SK-N-SH (cell line): ENCODE results near the gene CELSR1. TPM values are rescaled to one million over a fixed set of nuclear protein-coding genes. Genes with fewer than 3 reads are reported as not detected.

ENCODE experiments used
- CTCF ChIA-PET: fragments of 300-600, 350-600 bp; formaldehyde crosslinking; extraction: SDS; loops from one replicate; lab custom pipeline; 2021; lab: Yijun Ruan, JAX
- POLR2A ChIA-PET: fragments of 350-600 bp; sonication (Branson Sonifier 250); formaldehyde crosslinking; extraction: SDS; loops from one replicate; lab custom pipeline; 2020; ENCODE audit warnings: antibody characterized with exemption, inconsistent platforms; lab: Yijun Ruan, JAX
- DNase-seq: peaks from one replicate; pipeline ENCODE4 v3.0.0; 2012
- H2AFZ ChIP-seq: fragments of 200-600 bp; sonication (generic); 2 replicates; pipeline ENCODE4 v1.8.1; 2016; ENCODE audit warnings: antibody characterized with exemption, mild to moderate bottlenecking, low read depth
- H3F3A ChIP-seq: fragments of 200-600 bp; sonication (generic); replicated peaks from 2 replicates; pipeline ENCODE3; 2016; ENCODE audit warnings: antibody characterized with exemption, mild to moderate bottlenecking; ENCODE audit not compliant: insufficient read depth
- H3K27ac ChIP-seq, 2 experiments: fragments of 200-500 bp in 1 of 2; fragments of 200-600 bp in 1 of 2; sonication (Bioruptor generic) in 1 of 2; sonication (generic), shearing (Covaris generic) in 1 of 2; 2 replicates each; pipeline versions ENCODE4 v1.5.1 to v1.6.1; 2014 to 2016; ENCODE audit warnings: low read depth in 2 of 2, inconsistent platforms in 1 of 2, low read length in 1 of 2, mild to moderate bottlenecking in 1 of 2, mixed read lengths in 1 of 2
- H3K27me3 ChIP-seq: fragments of 200-600 bp; sonication (generic), shearing (Covaris generic); 2 replicates; pipeline ENCODE4 v1.6.1; 2016; ENCODE audit warnings: mixed run types; ENCODE audit not compliant: insufficient read depth
- H3K36me3 ChIP-seq, 2 experiments: fragments of 200-500 bp in 1 of 2; fragments of 200-600 bp in 1 of 2; sonication (Bioruptor generic) in 1 of 2; sonication (generic) in 1 of 2; replicated peaks in 1 of 2; 2 replicates each; pipeline versions ENCODE3 to v1.5.1; 2014 to 2016; ENCODE audit warnings: low read length in 1 of 2, mild to moderate bottlenecking in 1 of 2; ENCODE audit not compliant: insufficient read depth in 2 of 2, control insufficient read depth in 1 of 2
- H3K4me1 ChIP-seq, 2 experiments: fragments of 200-500 bp in 1 of 2; fragments of 200-600 bp in 1 of 2; sonication (Bioruptor generic) in 1 of 2; sonication (generic), shearing (Covaris generic) in 1 of 2; 2 replicates each; pipeline versions ENCODE4 v1.5.1 to v1.6.1; 2014 to 2016; ENCODE audit warnings: low read depth in 1 of 2, low read length in 1 of 2, mixed run types in 1 of 2; ENCODE audit not compliant: insufficient read depth in 2 of 2, control insufficient read depth in 1 of 2
- H3K4me2 ChIP-seq: fragments of 200-600 bp; sonication (generic), shearing (Covaris generic); 2 replicates; pipeline ENCODE4 v1.6.1; 2017; ENCODE audit warnings: mixed run types
- H3K4me3 ChIP-seq, 2 experiments: fragments of 200-500 bp in 1 of 2; fragments of 200-600 bp in 1 of 2; sonication (Bioruptor generic) in 1 of 2; sonication (generic), shearing (Covaris generic) in 1 of 2; 2 replicates each; pipeline versions ENCODE4 v1.5.1 to v1.8.1; 2014 to 2016; ENCODE audit warnings: low read depth in 2 of 2, inconsistent platforms in 1 of 2, low read length in 1 of 2, mild to moderate bottlenecking in 1 of 2, mixed read lengths in 1 of 2, moderate library complexity in 1 of 2
- H3K79me2 ChIP-seq: fragments of 200-600 bp; sonication (generic); 2 replicates; pipeline ENCODE4 v1.8.1; 2017; ENCODE audit warnings: mild to moderate bottlenecking; ENCODE audit not compliant: insufficient read depth
- H3K9ac ChIP-seq: fragments of 200-600 bp; sonication (generic); 2 replicates; pipeline ENCODE4 v1.6.1; 2017; ENCODE audit warnings: mixed run types
- H3K9me2 ChIP-seq: fragments of 200-600 bp; sonication (generic); 2 replicates; pipeline ENCODE4 v1.6.1; 2017; ENCODE audit warnings: mixed run types
- H3K9me3 ChIP-seq: fragments of 200-600 bp; sonication (generic); 2 replicates; pipeline ENCODE4 v1.6.1; 2017; ENCODE audit warnings: mixed run types, mild to moderate bottlenecking, moderate library complexity
- H4K20me1 ChIP-seq: fragments of 200-600 bp; sonication (generic); 2 replicates; pipeline ENCODE4 v1.6.1; 2017; ENCODE audit warnings: mild to moderate bottlenecking, mixed run types; ENCODE audit not compliant: insufficient read depth
- ELF1 ChIP-seq: IDR thresholded peaks from 2 replicates; pipeline ENCODE4 v1.4.0; 2012
- FOSL2 ChIP-seq: IDR thresholded peaks from 2 replicates; pipeline ENCODE4 v1.4.0; 2012; ENCODE audit warnings: low read depth, mild to moderate bottlenecking, moderate library complexity, borderline replicate concordance
- NRF1 ChIP-seq: IDR thresholded peaks from 2 replicates; pipeline ENCODE4 v1.6.1; 2012; ENCODE audit warnings: low read depth, mild to moderate bottlenecking, low read length
- RAD21 ChIP-seq: IDR thresholded peaks from 2 replicates; pipeline ENCODE4 v1.6.1; 2012; ENCODE audit warnings: mild to moderate bottlenecking, low read length
- SMC3 ChIP-seq: IDR thresholded peaks from 2 replicates; pipeline ENCODE4 v1.6.1; 2012; ENCODE audit warnings: low read depth, low read length, improper control_type of control experiment
- TAF1 ChIP-seq: IDR thresholded peaks from 2 replicates; pipeline ENCODE4 v1.6.1; 2012; ENCODE audit warnings: low read depth, mild to moderate bottlenecking, low read length, moderate library complexity, borderline replicate concordance
- WGBS: methylation state at CpG from one replicate; pipeline ENCODE4 v1.1.6; 2017; ENCODE audit warnings: low lambda C conversion rate; 5-methylcytosine and 5-hydroxymethylcytosine counted together
- polyA plus RNA-seq, 3 experiments: library from polyadenylated mRNA; depleted of rRNA; stranded (reverse); fragments of >200 nt; gene quantifications; 2 replicates each; pipeline ENCODE4 v1.2.3, GENCODE V29; 2012
- TF ChIP-seq, protein P1 (sequence below): fragments of 200-600 bp; sonication (generic); IDR thresholded peaks from 2 replicates; pipeline ENCODE4 v1.6.1; 2017; ENCODE audit warnings: antibody characterized with exemption, mild to moderate bottlenecking, moderate library complexity
- TF ChIP-seq, protein P2 (sequence below): IDR thresholded peaks from 2 replicates; pipeline ENCODE4 v1.4.0; 2012; ENCODE audit warnings: low read depth
- TF ChIP-seq, protein P3 (sequence below): fragments of 150-350 bp; IDR thresholded peaks from 2 replicates; pipeline ENCODE4 v1.6.1; 2017; ENCODE audit warnings: antibody characterized with exemption, low read length, low read depth, borderline replicate concordance

The CELSR1 gene
- polyA plus RNA-seq, 1 of the 3 experiments (the other 2 are of a cell fraction), result 5.0 TPM

DNA sequence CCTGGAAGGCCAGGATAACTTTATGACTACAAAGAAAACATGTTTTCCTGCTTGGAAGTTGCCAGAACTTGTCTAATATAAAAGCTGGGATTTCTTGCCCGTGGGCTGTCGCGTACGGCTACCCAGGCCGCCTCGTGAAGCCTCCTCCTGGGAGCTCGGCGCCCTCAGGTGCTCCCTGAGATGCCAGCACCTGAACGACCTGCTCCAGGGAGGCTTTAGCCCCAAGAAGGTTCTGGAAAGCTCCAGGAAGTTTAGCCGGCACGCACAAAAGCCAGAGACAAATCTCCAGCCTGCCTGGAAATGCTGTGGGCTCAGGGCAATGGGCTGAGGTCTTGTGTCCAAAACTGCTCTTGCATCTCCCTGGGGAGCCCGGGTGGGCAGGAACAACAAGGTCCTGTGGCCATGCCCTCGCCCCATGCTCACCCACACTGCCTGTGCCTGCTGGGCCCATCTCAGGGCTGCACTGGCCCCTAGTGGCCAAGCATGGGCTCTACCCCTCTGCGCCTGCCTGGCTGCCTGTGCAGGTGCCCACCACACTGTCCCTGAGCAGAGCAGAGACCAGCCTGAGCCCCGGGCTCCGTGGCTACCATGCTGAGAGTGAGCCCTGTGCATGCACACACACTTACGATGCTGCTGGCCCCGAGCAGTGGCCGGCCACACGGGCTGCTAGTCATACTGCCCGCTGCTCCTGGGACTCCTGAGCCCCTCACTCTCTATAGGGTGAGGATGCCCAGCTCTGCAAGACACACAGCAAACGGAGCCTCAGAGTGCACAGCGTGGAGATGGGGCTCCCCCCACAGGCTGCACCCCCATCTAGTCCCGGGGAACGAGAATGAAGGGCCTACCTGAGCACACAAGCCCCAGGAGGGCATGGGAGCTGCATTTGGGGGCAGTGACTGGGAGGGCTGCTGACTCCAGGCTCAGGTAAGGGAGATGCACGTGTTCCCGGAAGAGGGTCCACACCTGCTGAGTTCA lies 4.9 kb upstream of the CELSR1 start:
- Histone ChIP-seq H3K9ac (no peak overlapping the region), H3K79me2 (no peaks in the 10 kb centered on the region), H3K27me3 (peaks cover 8% of the 10 kb centered on the region; the same call in 1 of the 2 replicates), H3K36me3 (no peaks in the 10 kb centered on the region), H4K20me1 (no peaks in the 10 kb centered on the region), H3K4me3 (no peak overlapping the region), H3F3A (peaks cover 10% of the 10 kb centered on the region), H3K4me2 (no peak overlapping the region), H3K27ac (no peak overlapping the region), H3K9me3 (no peaks in the 10 kb centered on the region), H3K9me2 (no peaks in the 10 kb centered on the region), H2AFZ (0 out of 2 replicates have a peak overlapping the region, but pooled peaks have one; percentile 23), H3K4me1 (peaks cover 10% of the 10 kb centered on the region in 2 experiments; a peak in 3 of 4 replicates)
- WGBS, result 2% methylated on average over 8 of the region's 27 CpGs
- TF ChIP-seq TAF1, result no peak
- TF ChIP-seq, protein P1, sequence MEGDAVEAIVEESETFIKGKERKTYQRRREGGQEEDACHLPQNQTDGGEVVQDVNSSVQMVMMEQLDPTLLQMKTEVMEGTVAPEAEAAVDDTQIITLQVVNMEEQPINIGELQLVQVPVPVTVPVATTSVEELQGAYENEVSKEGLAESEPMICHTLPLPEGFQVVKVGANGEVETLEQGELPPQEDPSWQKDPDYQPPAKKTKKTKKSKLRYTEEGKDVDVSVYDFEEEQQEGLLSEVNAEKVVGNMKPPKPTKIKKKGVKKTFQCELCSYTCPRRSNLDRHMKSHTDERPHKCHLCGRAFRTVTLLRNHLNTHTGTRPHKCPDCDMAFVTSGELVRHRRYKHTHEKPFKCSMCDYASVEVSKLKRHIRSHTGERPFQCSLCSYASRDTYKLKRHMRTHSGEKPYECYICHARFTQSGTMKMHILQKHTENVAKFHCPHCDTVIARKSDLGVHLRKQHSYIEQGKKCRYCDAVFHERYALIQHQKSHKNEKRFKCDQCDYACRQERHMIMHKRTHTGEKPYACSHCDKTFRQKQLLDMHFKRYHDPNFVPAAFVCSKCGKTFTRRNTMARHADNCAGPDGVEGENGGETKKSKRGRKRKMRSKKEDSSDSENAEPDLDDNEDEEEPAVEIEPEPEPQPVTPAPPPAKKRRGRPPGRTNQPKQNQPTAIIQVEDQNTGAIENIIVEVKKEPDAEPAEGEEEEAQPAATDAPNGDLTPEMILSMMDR, result peak; percentile 89
- TF ChIP-seq RAD21, result peak; percentile 96
- TF ChIP-seq, protein P2, sequence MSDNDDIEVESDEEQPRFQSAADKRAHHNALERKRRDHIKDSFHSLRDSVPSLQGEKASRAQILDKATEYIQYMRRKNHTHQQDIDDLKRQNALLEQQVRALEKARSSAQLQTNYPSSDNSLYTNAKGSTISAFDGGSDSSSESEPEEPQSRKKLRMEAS, result 0 out of 2 replicates have a peak, but pooled peaks have one; percentile 11
- TF ChIP-seq NRF1, result 0 out of 2 replicates have a peak, but pooled peaks have one; percentile 6
- TF ChIP-seq SMC3, result peak; percentile 90
- ChIA-PET CTCF (interaction anchor here (0.6 to 7.7 kb wide), 53 partner anchors 8 to 551 kb away, joined by 3 to 105 read pairs (median 4); partner anchors contain the start of genes TBC1D22A and TRMU), POLR2A (interaction anchor here (0.6 kb wide), 1 partner anchor 188 kb away, joined by 3 read pairs; no protein-coding TSS in a partner anchor)
- DNase-seq, result peak; percentile 97

DNA sequence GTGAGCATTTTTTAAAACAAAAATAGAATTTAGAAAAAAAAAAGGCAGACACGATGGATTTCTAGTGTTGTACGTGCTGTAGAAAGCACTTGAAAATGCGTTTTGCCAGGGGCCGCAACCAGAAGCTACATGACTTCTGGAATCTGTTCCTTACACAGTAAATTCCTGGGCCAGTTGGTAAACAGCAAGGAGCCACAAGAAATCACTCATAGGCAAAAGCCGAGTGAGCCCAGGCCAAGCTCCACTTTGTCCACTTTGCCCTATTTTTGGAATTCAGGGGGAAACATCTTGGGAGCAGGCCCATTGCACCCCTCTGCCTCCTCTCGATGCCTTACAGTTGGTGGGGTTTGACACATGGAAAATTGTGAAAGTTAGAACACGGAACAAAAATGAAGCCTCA lies 4.1 kb upstream of the CELSR1 start:
- ChIA-PET POLR2A (no interaction called here), CTCF (interaction anchor here (0.6 to 7.7 kb wide), 46 partner anchors 8 to 551 kb away, joined by 3 to 105 read pairs (median 4); partner anchors contain the start of genes TBC1D22A and TRMU)
- Histone ChIP-seq H3K27me3 (peaks cover 8% of the 10 kb centered on the region; the same call in 1 of the 2 replicates), H3K27ac (no peak overlapping the region), H3K9me2 (no peaks in the 10 kb centered on the region), H3K9ac (no peak overlapping the region), H4K20me1 (no peaks in the 10 kb centered on the region), H2AFZ (no peak overlapping the region), H3F3A (peaks cover 4% of the 10 kb centered on the region), H3K36me3 (no peaks in the 10 kb centered on the region), H3K4me3 (no peak overlapping the region), H3K79me2 (no peaks in the 10 kb centered on the region), H3K4me2 (no peak overlapping the region), H3K9me3 (no peaks in the 10 kb centered on the region), H3K4me1 (peaks cover 3 to 4% of the 10 kb centered on the region in 2 experiments; a peak in 3 of 4 replicates)
- DNase-seq, result no peak
- WGBS, result 92% methylated on average over 6 of the region's 7 CpGs
- TF ChIP-seq NRF1, result no peak
- no peak for TF ChIP-seq ELF1
- TF ChIP-seq FOSL2, result no peak
- TF ChIP-seq, protein P3, sequence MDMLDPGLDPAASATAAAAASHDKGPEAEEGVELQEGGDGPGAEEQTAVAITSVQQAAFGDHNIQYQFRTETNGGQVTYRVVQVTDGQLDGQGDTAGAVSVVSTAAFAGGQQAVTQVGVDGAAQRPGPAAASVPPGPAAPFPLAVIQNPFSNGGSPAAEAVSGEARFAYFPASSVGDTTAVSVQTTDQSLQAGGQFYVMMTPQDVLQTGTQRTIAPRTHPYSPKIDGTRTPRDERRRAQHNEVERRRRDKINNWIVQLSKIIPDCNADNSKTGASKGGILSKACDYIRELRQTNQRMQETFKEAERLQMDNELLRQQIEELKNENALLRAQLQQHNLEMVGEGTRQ, result no peak
- TF ChIP-seq RAD21, result no peak
